ENCODE data around the gene CLEC4M.

DNA sequence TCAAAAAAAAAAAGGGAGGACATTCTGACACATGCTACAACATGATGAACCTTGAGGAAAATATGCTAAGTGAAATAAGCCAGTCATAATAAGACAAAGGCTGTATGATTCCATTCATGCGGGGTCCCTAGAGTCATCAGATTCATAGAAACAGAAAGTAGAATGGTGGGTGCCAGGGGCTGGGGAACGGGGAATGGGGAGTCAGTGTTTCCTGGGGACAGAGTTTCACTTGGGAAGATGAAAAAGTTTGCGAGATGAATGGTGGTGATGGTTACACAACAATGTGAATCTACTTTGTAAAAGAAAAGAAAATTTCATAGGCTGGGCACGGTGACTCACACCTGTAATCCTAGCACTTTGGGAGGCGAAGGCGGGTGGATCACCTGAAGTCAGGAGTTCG is 25.0 kb upstream of the CLEC4M start:
- TF ChIP-seq, protein P1, sequence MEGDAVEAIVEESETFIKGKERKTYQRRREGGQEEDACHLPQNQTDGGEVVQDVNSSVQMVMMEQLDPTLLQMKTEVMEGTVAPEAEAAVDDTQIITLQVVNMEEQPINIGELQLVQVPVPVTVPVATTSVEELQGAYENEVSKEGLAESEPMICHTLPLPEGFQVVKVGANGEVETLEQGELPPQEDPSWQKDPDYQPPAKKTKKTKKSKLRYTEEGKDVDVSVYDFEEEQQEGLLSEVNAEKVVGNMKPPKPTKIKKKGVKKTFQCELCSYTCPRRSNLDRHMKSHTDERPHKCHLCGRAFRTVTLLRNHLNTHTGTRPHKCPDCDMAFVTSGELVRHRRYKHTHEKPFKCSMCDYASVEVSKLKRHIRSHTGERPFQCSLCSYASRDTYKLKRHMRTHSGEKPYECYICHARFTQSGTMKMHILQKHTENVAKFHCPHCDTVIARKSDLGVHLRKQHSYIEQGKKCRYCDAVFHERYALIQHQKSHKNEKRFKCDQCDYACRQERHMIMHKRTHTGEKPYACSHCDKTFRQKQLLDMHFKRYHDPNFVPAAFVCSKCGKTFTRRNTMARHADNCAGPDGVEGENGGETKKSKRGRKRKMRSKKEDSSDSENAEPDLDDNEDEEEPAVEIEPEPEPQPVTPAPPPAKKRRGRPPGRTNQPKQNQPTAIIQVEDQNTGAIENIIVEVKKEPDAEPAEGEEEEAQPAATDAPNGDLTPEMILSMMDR (conservative IDR thresholded peaks at IDR 0.05; ENCODE audit: low read depth in 2 of 2): no peak
- TF ChIP-seq EZH2 (IDR thresholded peaks at IDR 0.05; ENCODE audit: low read depth, unreplicated experiment) (no peak), ZNF114 (CRISPR knock-in tag; IDR thresholded peaks at IDR 0.05) (no peak), ZNF331 (CRISPR knock-in tag; IDR thresholded peaks at IDR 0.05; ENCODE audit: low read depth) (no peak), POLR2AphosphoS5 (IDR thresholded peaks at IDR 0.05; ENCODE audit: low read depth) (no peak), EZH2phosphoT487 (IDR thresholded peaks at IDR 0.05; ENCODE audit: unreplicated experiment) (no peak), JUNB (IDR thresholded peaks at IDR 0.05; ENCODE audit: unreplicated experiment) (no peak), STAT1 (IDR thresholded peaks at IDR 0.05; ENCODE audit: unreplicated experiment) (no peak)
- TF ChIP-seq, protein P2, sequence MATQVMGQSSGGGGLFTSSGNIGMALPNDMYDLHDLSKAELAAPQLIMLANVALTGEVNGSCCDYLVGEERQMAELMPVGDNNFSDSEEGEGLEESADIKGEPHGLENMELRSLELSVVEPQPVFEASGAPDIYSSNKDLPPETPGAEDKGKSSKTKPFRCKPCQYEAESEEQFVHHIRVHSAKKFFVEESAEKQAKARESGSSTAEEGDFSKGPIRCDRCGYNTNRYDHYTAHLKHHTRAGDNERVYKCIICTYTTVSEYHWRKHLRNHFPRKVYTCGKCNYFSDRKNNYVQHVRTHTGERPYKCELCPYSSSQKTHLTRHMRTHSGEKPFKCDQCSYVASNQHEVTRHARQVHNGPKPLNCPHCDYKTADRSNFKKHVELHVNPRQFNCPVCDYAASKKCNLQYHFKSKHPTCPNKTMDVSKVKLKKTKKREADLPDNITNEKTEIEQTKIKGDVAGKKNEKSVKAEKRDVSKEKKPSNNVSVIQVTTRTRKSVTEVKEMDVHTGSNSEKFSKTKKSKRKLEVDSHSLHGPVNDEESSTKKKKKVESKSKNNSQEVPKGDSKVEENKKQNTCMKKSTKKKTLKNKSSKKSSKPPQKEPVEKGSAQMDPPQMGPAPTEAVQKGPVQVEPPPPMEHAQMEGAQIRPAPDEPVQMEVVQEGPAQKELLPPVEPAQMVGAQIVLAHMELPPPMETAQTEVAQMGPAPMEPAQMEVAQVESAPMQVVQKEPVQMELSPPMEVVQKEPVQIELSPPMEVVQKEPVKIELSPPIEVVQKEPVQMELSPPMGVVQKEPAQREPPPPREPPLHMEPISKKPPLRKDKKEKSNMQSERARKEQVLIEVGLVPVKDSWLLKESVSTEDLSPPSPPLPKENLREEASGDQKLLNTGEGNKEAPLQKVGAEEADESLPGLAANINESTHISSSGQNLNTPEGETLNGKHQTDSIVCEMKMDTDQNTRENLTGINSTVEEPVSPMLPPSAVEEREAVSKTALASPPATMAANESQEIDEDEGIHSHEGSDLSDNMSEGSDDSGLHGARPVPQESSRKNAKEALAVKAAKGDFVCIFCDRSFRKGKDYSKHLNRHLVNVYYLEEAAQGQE (IDR thresholded peaks at IDR 0.05; ENCODE audit: unreplicated experiment): no peak

Measured in GM23338 (cell line).